Amygdala (tissue), 56 donors: ENCODE results near the gene SOS2.
"Not testable (repeated sequence)": the region's sequence is repeated elsewhere in the genome, so short reads cannot be mapped to it uniquely, and the experiment has no call there.

Experiments used
- DNase-seq, 56 donors: peaks; one replicate each; lab custom pipeline; 2025; lab: John Stamatoyannopoulos, UW

SOS2 gene

DNA sequence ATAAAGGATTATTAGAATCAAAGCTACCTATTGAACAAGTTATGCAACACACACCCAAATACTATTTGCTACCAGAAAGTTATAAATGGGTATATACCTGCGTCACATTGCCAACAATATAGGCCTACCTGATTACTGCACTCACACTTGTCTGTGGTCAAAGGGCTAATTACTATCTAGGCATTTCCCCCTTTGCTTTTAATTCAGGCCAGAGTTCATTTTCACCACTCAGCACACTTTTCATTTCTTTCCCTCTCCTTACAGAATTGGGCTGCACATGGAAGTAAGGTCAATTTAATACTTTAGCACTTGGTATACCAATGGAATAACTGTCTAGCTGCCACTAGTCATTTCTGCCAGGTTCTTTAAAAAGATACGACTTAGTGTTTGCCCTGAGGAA, 1.7 kb downstream of the SOS2 start:
- DNase-seq, result no peak

DNA sequence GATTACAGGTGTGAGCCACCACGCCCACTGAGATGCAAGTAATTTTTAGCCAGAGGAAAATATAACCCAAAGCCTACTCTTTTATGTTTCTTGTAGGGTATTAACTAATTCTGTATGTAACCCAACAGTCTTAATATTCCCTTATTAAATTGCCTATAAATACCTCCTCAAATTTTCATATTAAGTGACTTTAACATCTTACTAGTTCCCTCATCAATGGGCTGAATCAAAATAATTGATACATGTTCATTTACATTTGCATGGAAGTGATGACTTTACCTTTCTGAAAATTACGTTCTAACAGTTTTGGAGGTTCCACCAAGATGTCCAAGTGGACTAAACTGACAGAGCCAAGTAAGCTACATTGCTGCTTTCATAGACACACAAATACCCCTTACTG, 3.1 kb downstream of the SOS2 start:
- no peak for DNase-seq

DNA sequence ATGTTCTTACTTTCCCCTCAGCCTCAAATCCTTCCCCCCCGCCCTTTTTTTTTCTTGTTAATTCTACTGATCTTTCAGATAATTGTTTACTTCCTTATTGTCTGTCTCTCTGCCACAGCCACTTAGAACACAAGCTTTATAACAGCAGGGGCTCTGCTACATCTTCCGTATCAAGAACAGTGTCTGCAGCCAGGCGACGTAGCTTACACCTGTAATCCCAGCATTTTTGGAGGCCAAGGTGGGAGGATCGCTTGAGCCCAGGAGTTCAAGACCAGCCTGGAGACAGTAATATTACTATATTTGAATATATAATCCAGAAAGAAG, 5.4 kb downstream of the SOS2 start:
- DNase-seq, result no peak

DNA sequence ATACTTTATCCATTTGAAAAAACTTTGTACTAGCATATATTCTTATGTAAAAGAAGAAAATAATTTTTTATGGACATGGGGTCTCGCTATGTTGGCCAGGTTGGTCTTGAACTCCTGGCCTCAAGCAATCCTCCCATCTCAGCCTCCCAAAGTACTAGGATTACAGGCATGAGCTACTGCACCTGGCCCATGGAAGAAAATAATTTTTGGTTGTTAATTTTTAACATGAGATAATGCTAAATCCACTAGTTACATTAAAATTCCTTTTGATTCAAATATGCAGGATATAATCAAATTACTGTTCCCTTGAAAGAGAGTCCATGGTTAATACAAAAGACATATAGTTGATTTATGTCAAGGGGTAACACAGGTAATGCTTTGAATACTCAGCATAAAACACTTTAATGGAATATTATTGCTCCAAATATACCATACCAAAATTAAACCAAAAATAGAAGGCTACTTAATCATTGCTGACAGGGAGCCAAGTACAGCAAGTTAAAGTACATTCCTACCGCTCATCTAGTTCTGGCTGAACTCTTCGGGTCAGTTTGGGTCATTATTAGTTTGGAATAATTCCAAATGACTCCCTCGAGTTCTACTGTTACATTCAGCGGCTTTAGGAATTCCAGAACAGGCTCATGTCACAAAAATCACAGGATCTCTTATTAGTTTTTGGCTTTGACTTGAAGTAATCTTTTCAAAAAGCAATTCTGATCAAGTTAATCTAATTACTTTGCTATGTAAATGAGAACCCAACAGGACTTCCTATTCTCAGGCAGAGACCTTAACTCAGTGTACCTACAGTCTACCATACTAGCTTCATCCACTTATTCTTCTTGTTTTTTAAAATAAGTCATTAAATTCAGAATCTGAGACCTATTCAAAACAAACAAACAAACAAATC, 6.1 kb downstream of the SOS2 start:
- DNase-seq, result no peak

DNA sequence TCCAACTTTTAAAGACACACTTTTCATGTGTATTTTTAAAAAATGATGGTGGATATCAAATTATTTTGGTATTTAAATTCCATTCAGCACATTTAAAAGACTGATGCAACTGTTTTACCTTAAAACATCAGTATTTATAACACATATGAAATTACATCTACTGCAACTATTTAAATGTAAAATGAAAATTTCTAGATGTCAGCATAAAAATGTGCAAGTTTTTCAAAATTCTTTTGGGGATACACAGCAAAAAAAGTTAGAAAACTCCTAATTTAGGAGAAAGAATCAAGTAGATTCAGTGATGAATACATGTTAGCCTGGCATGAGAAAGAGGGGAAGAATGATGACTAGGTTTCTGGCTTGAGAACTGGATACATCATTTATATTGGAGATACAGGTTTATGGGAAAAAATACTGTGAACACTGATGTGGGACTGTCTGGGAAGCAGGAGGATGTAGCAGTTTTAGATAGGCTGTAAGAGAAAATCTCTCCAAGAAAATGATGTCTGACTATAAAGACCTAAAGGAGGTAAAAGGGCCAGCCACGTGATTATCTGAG, 9.2 kb downstream of the SOS2 start:
- no peak for DNase-seq

DNA sequence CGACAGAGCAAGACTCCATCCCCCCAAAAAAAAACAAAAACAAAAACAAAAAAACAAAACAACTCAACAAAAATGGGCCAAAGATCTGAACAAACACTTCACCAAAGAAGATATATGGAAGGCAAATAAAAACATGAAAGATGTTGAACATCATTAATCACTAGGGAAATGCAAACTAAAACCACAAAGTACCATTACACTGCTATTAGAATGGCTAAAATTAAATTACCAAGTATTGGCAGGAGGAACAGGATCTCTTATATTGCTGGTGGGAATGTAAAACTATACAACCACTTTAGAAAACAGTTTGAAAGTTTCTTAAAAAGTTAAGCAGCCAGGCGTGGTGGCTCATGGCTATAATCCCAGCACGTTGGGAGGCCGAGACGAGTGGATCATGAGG, 12.9 kb downstream of the SOS2 start:
- no peak for DNase-seq

DNA sequence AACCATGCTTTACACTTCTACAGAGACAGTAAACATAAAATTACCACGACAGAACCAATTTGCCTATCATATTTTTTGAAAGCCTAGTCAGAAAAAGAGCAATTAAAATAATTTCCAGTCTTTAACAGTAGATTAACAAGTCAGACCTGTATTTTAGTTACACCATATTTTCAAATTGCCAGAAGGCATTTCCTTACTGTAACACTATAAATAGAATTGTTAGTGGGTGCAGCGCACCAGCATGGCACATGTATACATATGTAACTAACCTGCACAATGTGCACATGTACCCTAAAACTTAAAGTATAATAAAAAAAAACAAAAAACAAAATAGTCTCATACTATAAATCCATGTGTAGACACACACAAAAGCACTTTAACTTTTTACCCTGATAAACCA, 16.0 kb downstream of the SOS2 start:
- DNase-seq, result no peak

DNA sequence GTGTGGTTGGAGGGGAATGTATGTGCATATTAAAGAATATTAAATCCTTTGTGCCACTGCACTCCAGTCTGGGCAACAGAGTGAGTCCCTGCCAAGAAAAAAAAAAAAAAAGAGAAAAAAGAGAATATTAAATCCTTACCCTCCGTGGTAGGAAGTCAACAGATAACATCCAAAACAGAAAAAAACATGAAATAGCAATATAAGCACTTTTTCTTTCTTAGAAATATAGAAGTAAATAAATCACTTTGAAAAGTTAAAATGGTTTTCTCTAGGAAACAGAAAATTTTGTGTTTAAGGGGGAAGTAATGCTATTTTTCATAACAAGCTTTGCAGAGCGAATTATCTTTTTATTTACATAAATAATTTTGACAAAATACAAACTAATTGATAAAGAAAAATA, 17.6 kb downstream of the SOS2 start:
- no peak for DNase-seq

DNA sequence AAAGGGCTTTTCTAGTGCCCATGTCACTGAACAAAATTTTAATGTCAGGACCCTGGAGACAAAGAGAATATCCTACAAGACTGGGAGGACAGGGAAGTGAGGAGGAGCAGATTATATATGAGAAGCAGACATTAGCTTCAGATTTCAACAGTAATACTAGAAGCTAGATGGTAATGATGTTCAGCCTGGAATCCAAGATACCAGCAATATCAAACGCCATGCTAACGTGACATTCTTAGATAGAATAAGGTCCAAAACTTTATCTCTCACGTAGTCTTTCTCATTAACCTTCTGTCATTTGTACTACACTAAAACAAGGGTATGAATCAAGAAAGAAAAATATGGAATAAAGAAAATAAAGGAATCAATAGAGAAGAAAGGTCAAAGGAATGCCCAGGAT, 18.7 kb downstream of the SOS2 start:
- no peak for DNase-seq

DNA sequence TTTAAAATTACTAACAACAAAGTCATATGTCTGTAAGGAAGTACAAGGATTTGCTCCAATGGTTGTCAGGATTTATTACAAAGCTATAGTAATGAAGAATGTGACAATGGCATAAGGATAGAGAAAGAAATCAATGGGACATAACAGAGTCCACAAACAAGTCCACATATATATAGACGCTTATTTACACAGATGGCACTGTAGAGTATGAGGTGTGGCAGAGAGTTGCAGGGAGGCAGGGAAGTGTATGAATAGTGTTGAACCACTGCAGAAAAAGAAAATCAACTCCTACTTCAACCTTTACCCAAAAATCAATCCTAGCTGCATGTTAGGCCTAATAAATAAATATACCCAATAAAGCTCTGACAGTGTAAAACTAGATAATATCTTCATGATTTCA, 21.3 kb downstream of the SOS2 start:
- no peak for DNase-seq

DNA sequence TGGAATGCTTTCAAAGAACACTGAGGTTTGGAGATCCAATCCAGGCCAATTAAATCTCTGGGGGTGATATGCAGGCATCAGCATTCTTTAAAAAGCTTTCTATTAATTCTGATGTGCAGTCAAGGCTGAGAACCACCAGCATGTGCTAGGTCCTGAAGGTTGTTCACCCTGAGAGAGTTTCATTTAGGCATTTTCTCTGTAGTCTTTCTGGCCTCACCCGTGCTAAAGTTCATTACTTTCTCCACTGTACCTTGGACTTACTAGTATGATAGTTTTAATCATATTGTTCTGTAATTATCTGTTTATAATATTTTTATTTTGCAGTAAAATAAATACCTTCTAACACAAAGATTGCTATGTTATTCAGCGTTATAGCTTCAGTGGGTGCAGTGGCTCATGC, 32.9 kb downstream of the SOS2 start:
- DNase-seq, result no peak

DNA sequence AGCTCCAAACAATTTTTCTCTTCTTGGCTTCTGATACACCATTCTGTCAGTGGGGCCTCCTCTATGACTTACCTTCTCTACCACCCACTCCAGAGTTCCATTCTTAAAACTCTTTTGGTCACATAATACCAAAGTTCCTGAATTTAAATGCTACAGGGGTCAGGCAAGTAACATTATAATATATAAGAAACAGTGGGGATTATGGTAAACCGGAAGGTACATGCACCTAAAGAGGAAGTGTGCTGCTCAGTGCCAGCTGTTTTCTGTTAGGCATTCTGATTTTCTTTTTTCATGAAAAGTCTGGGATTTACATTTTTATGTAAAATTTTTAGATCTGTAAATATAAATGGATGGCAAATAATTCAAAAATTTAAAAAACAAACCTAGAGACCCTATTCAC, 39.9 kb downstream of the SOS2 start:
- DNase-seq, result no peak

DNA sequence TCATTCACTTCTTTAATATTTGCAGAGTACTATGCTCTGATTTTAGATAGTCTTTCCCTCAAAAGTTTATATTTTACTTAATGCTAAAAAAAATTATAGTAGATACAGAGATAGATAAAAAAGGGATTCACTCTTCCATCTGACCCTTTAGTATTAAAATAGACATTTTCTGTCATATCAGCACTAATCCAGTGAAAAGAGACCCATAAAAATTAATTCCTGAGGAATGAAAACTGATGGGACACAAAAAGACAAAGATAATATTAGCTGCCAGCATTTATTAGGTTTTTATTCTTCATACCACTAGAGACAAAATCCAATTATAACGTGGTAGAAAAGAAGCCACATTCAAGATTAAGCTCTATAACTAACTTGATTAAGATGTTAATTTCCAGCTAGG, 45.3 kb downstream of the SOS2 start:
- no peak for DNase-seq

DNA sequence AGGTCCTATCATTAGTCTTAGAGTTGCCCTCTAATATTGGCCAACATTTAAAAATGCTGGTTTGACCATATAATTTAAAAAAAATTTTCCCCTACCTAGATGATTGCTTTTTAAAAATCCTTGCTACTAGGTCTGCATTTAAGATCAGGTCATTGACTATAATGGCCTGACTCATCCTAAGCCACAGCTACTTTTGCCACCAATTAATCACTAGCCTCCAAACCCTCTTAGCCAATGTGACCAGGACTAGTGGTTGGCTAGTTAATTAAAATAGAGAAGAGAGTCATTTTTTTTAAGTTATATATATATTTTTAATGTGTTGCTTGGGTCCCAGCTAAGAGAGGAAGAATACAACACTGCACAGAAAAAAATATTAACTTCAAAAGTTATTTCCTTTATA, 57.5 kb downstream of the SOS2 start:
- DNase-seq, result no peak

DNA sequence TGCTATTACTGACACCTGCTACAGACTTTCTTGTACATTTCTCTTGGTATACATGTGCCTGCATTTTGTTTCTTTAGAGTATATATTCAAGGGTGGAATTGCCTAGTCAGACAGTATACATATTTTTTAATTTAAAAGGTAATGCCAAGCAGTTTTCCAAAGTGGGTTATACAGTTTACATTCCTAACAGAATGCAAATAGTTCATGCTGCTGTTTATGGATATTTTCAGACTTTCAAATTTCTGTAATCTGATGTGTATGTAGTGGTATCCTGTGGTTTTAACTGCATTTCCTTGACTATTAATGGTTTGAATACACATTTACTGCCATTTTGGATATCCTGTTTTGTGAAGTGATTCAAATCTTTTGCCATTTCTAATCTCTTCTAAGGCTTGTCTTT, 59.5 kb downstream of the SOS2 start:
- no peak for DNase-seq

DNA sequence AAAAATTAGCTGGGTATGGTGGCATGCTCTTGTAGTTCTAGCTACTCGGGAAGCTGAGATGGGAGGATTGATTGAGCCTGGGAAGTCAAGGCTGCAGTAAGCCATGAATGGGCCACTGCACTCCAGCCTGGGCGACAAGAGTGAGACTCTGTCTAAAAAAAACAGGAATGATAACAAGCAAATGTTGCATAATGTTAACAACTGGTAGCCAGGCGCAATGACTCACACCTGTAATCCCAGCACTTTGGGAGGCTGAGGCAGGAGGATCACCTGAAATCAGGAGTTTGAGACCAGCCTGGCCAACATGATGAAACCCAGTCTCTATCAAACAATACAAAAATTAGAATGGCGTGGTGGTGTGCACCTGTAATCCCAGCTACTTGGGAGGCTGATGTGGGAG, 64.0 kb downstream of the SOS2 start:
- not testable (repeated sequence) for DNase-seq

DNA sequence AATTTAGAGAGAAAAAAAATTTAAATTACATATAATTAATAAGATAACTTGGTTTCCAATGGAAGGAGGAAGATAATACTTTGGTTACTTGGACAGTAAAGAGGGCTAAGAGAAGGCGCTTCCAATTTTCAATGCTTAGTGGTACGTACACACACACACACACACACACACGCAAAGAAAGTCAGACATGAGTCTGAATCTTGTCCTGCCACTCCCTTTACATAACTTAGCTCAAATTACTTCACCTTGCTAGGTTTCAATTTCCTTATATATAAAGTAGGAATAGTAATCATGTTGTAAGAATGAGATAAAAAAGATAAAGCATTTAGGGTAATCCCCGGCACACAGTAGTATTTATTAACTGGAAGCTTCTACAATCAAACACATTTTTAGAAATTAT, 75.3 kb downstream of the SOS2 start:
- DNase-seq, result no peak

DNA sequence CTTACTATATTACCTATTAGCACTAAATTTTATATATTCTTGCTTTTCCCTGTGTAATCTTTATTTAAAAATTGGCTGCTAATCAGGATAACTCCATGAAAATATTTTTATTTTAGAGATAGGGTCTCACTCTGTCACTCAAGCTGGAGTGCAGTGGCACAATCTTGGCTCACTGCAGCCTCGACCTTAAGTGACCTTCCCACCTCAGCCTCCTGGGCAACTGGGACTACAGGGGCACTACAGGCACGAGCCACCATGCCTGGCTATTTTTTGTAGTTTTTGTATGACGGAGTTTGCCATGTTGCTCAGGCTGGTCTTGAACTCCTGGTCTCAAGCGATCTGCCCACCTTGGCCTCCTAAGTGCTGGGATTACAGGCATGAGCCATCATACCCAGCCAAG, 82.6 kb downstream of the SOS2 start:
- DNase-seq, result no peak

DNA sequence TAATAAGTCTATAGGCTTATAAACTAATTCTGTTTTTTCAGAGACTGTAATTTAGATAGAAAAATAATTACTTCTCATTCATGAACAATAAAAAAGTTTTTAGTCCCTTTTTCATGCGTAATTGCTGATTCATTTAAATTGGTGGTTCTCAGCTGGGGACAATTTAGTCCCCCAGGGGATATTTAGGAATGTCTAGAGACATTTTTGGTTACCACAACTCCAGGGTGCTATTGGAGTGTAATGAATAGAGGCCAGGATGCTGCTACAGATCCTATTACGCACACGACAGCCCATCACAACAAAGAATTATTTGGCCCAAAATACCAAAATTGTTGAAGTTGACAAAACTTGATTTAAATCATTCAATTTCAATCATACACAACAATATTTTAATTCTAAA, 92.2 kb downstream of the SOS2 start:
- no peak for DNase-seq

DNA sequence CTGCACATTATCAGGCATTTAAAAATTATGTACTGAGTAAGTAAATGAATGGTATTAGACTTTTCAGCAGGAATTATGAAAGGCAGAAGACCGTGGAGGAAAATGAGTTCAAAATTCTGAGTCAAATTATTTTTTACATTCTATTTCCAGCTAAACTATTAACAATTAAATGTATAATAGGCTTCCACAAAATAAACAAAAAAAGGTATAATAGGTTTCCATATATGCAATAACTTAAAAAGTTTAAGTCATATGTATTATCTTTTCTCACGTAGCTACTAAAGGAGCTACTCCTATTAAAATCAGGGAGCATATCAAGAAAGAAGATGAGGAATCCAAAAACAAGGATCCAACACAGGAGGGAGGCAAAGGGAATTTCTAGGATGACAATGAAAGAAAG, 103.6 kb downstream of the SOS2 start:
- DNase-seq, result no peak

DNA sequence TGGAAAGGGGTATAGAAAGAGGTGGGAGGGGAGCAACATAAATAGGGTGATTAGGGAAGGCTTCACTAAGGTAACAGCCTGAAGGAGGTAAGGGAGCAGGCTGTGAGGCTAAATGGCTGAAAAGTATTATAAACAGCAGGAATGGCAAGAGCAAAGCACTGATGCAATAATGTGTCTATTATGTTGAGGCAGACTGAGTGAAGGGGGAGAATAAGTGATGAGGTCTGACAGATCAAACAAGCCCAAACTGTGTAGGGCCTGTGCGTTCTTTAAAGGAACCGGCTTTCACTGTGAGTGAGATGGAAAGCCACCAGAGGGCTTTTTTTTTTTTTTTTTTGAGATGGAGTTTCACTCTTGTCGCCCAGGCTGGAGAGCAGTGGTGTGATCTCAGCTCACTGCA, 108.3 kb downstream of the SOS2 start:
- no peak for DNase-seq

DNA sequence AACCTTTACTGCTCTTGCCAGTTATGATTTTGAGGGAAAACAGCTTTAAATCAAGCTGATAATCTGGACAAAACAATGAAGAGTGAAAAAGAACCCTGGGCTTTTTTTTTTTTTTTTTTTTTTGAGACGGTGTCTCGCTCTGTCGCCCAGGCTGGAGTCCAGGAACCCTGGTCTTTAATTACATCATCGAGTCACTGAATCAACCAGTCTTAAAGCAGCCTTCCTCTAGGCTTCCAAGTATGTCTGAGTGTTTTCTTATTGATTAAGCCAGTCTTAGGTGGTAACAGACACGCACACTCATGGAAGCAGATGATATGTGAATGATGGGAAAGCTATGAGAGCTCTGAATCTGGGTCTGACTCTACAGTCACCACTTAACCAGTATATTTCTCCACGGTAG, 109.1 kb downstream of the SOS2 start:
- no peak for DNase-seq

DNA sequence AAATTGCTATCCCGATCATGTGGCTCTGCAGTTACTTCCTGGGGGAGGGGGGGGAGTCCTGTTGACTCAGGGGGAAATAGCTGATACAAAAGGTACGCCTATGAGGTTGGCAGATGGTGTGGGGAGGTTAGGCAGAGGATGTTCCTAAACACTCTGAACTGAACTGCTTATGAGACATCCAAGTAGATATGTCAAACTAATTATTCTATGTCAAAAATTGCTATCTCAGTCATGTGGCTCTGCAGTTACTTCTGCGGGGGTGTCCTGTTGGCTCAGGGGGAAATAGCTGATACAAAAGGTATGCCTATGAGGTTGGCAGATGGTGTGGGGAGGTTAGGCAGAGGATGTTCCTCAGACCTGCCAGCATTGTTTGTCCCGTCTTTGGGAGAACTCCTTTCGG, 109.9 kb downstream of the SOS2 start:
- DNase-seq, result no peak
